ENCODE measurements around the gene FSTL4.

The FSTL4 gene

GRCh38 chr5:133610489-133611356, 1.6 kb downstream of the FSTL4 start:
- DNase-seq (ENCODE audit: low spot score) = peak; percentile 80

DNA sequence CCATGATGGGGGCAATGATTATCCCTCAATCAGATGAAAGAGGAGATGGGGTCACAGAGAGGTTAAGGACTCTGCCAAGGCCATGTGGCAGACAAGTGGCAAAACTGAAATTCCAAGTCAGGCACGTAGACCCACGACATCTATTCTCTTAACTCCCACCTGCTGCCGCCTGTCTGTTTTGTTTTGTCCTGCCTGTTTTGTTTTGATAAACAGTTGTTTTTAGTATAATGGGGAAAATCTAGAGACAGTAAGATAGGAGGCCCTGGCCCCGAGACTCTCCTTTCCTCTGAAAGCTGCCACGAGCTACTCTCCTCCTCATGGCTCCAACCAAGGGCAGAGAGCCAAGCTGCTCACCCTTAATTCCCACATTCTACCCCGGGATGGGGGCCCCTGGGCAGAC, 4.9 kb downstream of the FSTL4 start:
- DNase-seq (ENCODE audit: low spot score) = no peak

DNA sequence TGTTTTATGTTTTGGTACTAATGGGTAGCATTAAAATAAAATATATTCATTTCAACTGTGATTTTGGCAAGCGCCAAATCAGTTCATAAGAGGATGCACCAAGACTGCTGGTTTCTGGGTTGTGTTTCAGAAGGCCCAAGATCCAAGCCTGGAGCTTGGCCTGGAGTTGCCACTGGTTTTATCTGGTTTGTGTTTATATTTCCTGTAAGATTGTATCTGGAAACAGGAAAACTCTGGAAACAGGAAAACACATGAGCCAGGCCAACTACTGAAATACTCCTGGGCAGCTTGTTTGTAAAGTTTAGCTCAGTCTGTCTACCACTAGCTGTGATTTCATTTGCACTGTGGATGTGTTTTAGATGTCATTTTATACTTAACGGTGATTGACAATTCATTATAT, 5.5 kb downstream of the FSTL4 start:
- DNase-seq (ENCODE audit: low spot score) = no peak

GRCh38 chr5:133605323-133605722, 7.0 kb downstream of the FSTL4 start:
- DNase-seq (ENCODE audit: low spot score) = no peak

GRCh38 chr5:133603711-133604110, 8.6 kb downstream of the FSTL4 start:
- no peak for DNase-seq (ENCODE audit: low spot score)

- no peak for DNase-seq (ENCODE audit: low spot score)
Observed at GRCh38 chr5:133602835-133603380, 9.4 kb downstream of the FSTL4 start.

DNA sequence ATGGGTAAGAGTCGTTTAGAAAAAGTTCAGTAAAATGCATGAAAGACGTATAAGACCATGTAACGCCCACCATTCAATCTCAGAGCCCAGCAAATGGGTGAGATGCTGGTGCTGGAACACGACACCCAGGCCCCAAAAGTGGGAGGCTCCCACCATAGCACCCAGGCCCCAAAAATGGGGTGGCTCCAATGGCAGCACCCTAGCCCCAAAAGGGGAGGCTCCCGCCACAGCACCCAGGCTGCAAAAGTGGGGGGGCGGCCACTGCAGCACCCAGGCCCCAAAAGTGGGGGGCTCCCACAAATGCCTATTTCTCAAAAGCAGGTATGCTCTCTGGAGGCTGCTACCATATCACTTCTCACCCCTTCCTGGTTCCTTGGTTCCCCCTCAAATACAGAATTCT, 12.7 kb downstream of the FSTL4 start:
- no peak for DNase-seq (ENCODE audit: low spot score)

DNA sequence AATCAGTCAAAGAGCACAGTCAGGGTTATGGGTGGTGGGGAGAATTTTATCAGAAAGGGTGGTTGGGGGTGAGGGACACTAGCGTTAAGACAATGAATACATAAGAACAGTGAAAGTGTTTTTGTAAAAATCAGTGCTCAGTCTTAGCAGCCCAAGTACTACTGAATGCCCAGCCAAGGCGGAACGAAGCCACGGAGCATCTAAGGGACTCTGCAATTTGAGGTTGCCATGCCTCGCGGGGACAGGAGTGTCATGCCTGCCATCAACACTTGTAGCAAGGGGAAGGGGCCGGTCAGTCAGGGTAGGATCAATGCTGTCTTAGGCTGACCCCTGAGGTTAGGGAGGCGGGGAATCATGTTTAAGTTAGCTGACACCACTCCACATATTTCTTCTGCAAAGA, 13.3 kb downstream of the FSTL4 start:
- DNase-seq (ENCODE audit: low spot score) = no peak

DNA sequence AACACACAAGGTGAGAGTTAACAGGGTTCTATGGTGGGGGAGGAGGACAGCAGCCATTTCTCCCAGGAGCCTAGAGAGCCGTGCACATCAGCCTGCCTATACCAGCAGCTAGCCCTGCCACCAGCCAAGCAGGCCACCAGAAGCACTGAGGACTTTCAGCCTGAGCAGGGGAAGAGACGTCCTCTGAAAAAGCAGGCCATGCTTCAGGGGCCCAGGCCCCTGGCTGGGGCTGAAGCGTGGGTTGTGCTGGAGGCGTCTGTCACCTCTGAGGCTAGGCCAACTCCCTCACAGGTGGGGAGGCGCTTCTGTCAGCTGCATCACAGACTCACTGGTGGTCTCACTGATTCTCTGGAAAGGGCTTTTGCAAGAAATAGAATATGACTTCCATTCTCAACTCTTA, 16.3 kb downstream of the FSTL4 start:
- DNase-seq (ENCODE audit: low spot score) = no peak

DNA sequence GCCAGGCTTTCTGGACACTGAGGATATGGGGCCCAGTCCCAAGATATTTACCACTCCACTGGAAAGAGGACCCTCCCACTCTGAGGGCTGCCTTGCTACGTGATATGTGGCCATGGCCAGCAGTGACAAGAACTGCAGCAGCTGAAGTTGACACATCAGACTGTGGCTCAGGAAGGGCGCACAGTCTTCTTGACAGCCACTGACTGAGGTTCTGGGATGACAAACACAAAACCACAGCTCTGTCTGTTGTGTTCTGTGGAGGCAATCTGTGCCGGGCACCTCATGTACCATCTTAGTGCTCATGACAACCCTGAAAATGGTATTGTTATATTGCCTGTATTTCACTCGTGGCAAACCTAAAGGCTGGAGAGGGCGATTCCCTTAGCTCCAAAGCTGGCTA, 16.9 kb downstream of the FSTL4 start:
- no peak for DNase-seq (ENCODE audit: low spot score)

DNA sequence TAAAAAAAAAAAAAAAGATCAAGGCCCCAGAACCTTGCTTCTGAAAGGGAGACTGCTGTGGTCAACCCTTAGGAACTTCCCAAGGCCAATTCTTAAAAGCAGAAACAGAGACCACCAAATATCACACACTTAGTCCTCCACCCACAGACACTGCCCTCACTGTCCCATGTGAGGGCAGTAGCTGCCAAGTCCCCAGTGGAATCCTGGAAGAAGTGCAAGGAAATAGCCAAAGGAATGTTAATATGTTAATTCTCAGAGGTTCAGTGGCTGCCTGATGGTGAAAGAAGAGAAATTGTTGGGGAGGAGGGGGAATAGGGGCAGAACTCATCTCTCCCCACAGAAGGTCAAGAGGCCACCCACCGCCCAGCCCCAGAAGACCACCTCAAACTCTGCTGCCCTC, 23.1 kb downstream of the FSTL4 start:
- no peak for DNase-seq (ENCODE audit: low spot score)

DNA sequence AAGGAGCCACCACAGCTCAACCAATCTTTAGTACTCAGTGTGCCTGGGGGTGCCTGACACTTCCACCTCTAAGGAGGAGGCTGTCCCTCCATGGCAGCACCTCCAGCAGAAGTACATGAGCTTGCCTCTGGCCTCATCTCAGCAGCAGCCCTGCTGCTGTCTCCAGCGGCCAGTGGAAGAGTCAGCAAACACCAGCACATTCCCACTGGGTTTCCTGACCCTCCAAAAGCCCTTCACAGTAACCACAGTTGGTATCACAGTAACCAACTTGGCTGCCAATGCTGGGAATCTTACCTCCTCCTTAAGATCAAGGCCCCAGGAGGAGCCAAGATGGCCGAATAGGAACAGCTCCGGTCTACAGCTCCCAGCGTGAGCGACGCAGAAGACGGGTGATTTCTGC, 29.4 kb downstream of the FSTL4 start:
- DNase-seq (ENCODE audit: low spot score) = no peak

DNA sequence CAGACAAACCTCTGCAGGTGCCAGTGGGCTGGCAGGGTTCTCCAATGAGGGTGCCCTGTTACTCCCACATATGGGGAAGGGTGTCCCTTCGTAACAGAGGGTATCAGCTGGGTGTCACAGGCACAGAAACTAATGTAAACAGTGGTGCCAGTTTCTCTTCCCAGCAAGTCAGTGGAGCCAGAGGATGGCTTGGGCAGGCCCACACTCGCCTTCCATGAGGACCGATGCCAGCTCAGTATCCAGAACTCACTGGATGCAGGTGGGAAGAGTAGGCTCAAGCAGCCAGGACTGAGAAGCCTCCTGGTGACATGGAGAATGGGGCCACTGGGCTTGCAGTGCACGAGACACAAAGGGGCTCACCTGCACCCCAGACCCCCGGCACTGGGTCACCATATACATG, 30.4 kb downstream of the FSTL4 start:
- no peak for DNase-seq (ENCODE audit: low spot score)

GRCh38 chr5:133581348-133581747, 31.0 kb downstream of the FSTL4 start:
- no peak for DNase-seq (ENCODE audit: low spot score)

GRCh38 chr5:133580618-133581017, 31.7 kb downstream of the FSTL4 start:
- DNase-seq (ENCODE audit: low spot score) = no peak

GRCh38 chr5:133579766-133580165, 32.6 kb downstream of the FSTL4 start:
- no peak for DNase-seq (ENCODE audit: low spot score)

- no peak for DNase-seq (ENCODE audit: low spot score)
Observed at GRCh38 chr5:133569347-133569746, 43.0 kb downstream of the FSTL4 start.

DNA sequence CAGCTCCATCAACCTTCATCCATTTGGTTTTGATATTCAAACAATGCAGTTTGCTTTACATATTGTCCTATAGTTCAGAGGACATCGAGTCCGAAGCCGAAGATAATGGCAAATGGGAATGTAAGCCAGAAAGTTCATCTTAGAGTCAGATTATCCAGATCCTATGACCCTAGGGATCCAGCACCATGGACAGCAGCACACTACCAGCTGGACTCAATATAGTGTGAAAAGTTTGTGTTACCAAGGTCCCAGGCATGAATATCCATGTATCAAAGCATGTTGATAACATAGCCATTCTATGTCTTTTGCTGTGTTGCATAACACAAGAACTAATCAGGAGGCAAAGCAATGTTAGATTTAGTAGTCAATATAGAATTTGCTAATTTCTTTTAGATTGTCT, 46.3 kb downstream of the FSTL4 start:
- no peak for DNase-seq (ENCODE audit: low spot score)

- DNase-seq (ENCODE audit: low spot score) = no peak
Observed at GRCh38 chr5:133564921-133565565, 47.3 kb downstream of the FSTL4 start.

GRCh38 chr5:133562554-133562953, 49.8 kb downstream of the FSTL4 start:
- no peak for DNase-seq (ENCODE audit: low spot score)

DNA sequence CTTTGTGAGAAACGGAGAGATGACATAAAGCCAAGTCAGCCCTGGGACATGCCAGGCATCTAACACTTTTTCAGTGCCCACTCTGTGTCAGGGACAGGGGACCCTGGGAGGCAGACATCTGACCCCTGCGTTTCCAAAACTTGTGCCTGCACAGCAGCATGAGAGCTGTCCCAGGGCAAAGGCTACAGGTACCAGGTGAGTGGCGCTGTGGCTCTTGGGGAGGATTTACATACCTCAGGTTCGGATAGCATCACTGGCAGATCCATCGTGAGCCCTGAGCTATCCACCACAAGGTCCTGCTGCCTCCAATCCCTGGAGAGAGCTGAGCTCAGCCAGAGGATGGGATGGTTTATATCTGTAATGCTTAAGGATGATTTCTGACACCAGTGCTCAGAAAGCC, 52.4 kb downstream of the FSTL4 start:
- DNase-seq (ENCODE audit: low spot score) = no peak

DNA sequence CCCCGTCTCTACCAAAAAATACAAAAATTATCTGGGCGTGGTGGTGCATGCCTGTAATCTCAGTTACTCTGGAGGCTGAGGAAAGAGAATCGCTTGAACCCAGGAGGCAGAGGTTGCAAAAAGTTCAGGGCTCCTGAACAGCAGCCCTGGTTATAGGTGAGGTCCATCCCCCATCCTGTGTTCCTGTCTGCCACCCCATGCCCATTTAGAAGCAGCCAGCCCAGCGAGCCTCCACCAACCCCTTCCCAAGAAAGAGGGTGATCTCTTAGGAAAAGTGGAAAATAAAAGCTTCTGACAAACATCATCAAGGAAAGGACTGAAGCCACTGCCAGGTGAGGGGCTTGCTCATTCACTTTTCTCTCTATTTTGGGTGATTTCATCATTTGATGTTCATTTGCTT, 55.8 kb downstream of the FSTL4 start:
- no peak for DNase-seq (ENCODE audit: low spot score)

- no peak for DNase-seq (ENCODE audit: low spot score)
Observed at GRCh38 chr5:133554279-133554678, 58.1 kb downstream of the FSTL4 start.
